ENCODE measurements around the gene ZNF366.

The ZNF366 gene

DNA sequence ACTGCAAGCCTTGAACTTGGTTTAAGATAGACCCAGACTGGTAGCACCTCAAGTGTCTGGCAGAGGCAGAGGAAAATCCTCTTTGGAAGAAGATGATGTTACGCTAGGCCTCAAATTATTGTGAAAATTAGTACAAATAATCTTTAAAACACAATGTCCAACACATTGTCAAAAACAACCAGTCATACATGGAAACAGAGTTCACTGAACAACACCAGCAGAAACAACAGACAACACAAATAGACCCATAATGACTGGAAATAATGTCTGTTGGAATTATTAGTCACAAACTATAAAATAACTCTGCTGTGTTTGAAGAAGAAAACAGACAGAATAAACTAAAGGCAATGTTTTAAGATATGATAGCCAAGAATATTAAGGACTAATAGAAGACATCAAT, 15.4 kb upstream of the ZNF366 start:
- Histone ChIP-seq H3K36me3 (no peaks in the 10 kb centered on the region), H3K4me3 (no peak overlapping the region), H3K27ac (no peak overlapping the region), H3K4me1 (peaks cover 0 to 15% (median 8%) of the 10 kb centered on the region in 4 donors), H3K27me3 (no peaks in the 10 kb centered on the region), H3K9me3 (no peaks in the 10 kb centered on the region)
- TF ChIP-seq CTCF (IDR thresholded peaks at IDR 0.05), result no peak
- intact Hi-C loops (cut with DNase I; ENCODE audit: low total_unique reads), result no loop called here
- DNase-seq, result no peak

- no peak for TF ChIP-seq CTCF (IDR thresholded peaks at IDR 0.05)
These were observed 11.9 kb upstream of the ZNF366 start for GRCh38 chr5:72519111-72519510.

DNA sequence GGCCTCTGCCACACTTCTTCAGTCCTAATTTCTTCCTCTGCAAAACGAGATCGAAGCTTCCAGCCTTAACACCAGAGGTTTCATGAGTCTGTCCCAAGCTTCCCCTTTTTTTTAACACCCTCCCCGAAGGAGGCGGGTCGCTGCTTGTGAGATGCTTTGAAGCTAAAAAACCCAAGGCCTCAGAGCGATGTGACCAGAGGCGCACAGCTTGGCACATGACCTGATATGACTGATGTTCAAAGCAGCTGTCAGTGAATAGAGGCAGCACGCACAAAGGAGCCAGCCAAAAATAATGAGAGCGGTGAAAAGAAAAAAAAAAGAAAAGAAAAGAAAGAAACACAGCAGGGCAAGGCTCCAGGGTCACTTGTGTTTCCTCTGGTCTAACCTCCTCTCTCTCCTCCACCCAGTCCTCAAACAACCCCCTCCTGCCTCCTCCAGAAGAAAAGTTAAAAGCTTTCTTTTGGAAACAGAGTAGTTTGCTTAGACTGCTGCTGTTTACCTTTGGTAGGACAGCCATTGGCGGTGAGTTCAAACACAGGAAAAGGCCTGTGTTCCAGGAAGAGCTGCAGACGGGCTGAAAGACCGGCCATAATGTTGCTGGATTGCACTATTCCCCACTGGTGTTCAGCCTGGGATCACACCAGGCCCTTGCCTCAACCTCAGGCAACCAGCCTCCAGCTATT, 10.9 kb upstream of the ZNF366 start:
- peak overlapping the region; percentile 73 to 77 for H3K27ac ChIP-seq
- DNase-seq, result peak; percentile 78 to 88
- intact Hi-C loops (cut with DNase I; ENCODE audit: low total_unique reads), result no loop called here

More at GRCh38 chr5:72519111-72519510, 11.9 kb upstream of the ZNF366 start:
- no peak for DNase-seq
- intact Hi-C loops (cut with DNase I; ENCODE audit: low total_unique reads), result no loop called here
- Histone ChIP-seq H3K27me3 (no peaks in the 10 kb centered on the region), H3K36me3 (no peaks in the 10 kb centered on the region), H3K4me1 (peaks cover 0 to 20% (median 8%) of the 10 kb centered on the region in 4 donors), H3K9me3 (no peaks in the 10 kb centered on the region), H3K27ac (peak overlapping the region; percentile 73 to 77), H3K4me3 (no peak overlapping the region)

GRCh38 chr5:72516916-72517315, 9.7 kb upstream of the ZNF366 start:
- Histone ChIP-seq H3K4me3 (no peak overlapping the region), H3K27me3 (no peaks in the 10 kb centered on the region), H3K4me1 (peaks cover 0 to 17% (median 8%) of the 10 kb centered on the region in 4 donors), H3K27ac (peak overlapping the region; percentile 73 to 77), H3K36me3 (no peaks in the 10 kb centered on the region), H3K9me3 (no peaks in the 10 kb centered on the region)
- intact Hi-C loops (cut with DNase I; ENCODE audit: low total_unique reads), result no loop called here
- no peak for TF ChIP-seq CTCF (IDR thresholded peaks at IDR 0.05)
- no peak for DNase-seq

More for the DNA sequence above, 10.9 kb upstream of the ZNF366 start:
- Histone ChIP-seq H3K36me3 (no peaks in the 10 kb centered on the region), H3K9me3 (no peaks in the 10 kb centered on the region), H3K4me3 (no peak overlapping the region), H3K27me3 (no peaks in the 10 kb centered on the region), H3K4me1 (peaks cover 0 to 17% (median 8%) of the 10 kb centered on the region in 4 donors)
- no peak for TF ChIP-seq CTCF (IDR thresholded peaks at IDR 0.05)

DNA sequence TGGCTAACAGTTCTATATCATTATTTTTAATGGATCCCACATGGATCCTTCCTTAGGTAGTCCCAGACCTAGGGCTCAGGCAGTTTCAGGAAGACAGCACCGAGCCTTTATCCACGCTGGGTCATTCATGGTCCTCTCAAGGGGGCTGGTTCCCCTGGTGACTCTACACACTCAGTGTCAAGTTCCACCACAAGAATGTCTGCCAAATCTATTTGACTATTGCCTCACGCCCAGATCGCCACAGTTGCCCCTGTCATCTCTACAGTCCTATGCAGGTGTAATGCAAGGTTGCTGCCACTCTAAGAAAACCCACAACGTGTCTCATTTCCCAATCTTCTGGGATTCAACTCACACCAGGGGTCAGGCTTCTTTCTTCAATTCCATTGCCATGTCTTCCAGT, 8.0 kb upstream of the ZNF366 start:
- no peaks in the 10 kb centered on the region for H3K27me3 ChIP-seq
- no peaks in the 10 kb centered on the region for H3K9me3 ChIP-seq
- no peak for TF ChIP-seq CTCF (IDR thresholded peaks at IDR 0.05)
- H3K4me1 ChIP-seq, result peaks cover 0 to 32% (median 13%) of the 10 kb centered on the region in 4 donors
- intact Hi-C loops (cut with DNase I; ENCODE audit: low total_unique reads), result no loop called here
- no peak overlapping the region for H3K4me3 ChIP-seq
- H3K27ac ChIP-seq, result no peak overlapping the region
- H3K36me3 ChIP-seq, result no peaks in the 10 kb centered on the region
- no peak for DNase-seq
